K562 (cell line): Measurements from ENCODE around the gene CTSZ. TPM values are rescaled to one million over a fixed set of nuclear protein-coding genes. Genes with fewer than 3 reads are reported as not detected.
A peak's percentile ranks its signal among the peaks of the same experiment; 100 is the strongest.

Experiments used
- ARID1B ChIP-seq: fragments of 450-650 bp; IDR thresholded peaks from 2 replicates; pipeline ENCODE4 v1.6.1; 2016; ENCODE audit warnings: antibody characterized with exemption, mild to moderate bottlenecking, inconsistent platforms
- BACH1 ChIP-seq: fragments of 200-800 bp; sonication (Bioruptor generic); IDR thresholded peaks from 2 replicates; pipeline ENCODE4 v1.6.1; 2016; ENCODE audit warnings: missing genetic modification characterization, missing compliant biosample characterization
- CREB1 ChIP-seq, 2 experiments: sonication (generic) in 1 of 2; formaldehyde crosslinking in 1 of 2; IDR thresholded peaks; 2 replicates each; pipeline versions ENCODE4 v1.6.1 to v1.8.0; 2012 to 2022; ENCODE audit warnings: inconsistent platforms in 1 of 2, mild to moderate bottlenecking in 1 of 2, missing genetic modification reagents in 1 of 2, moderate library complexity in 1 of 2
- CXXC5 ChIP-seq: fragments of 250-450 bp; sonication (Bioruptor Pico); IDR thresholded peaks from 2 replicates; pipeline ENCODE4 v1.8.0; 2022; ENCODE audit warnings: inconsistent platforms, mild to moderate bottlenecking, moderate library complexity
- EP400 ChIP-seq: fragments of 450-650 bp; IDR thresholded peaks from 2 replicates; pipeline ENCODE4 v1.6.1; 2017; ENCODE audit warnings: antibody characterized with exemption, mild to moderate bottlenecking, moderate library complexity
- ETV5 ChIP-seq: sonication (generic); formaldehyde crosslinking; IDR thresholded peaks from 2 replicates; pipeline ENCODE4 v1.4.0; 2020; ENCODE audit warnings: low read depth, mild to moderate bottlenecking, missing genetic modification reagents
- GABPB1 ChIP-seq: sonication (generic); formaldehyde crosslinking; IDR thresholded peaks from 2 replicates; pipeline ENCODE4 v1.8.0; 2022; ENCODE audit warnings: mild to moderate bottlenecking, missing genetic modification reagents
- GABPB2 ChIP-seq: fragments of 250-450 bp; sonication (Bioruptor Pico); conservative IDR thresholded peaks from 2 replicates; pipeline ENCODE4 v1.5.1; 2021; ENCODE audit warnings: mild to moderate bottlenecking
- HMGN3 ChIP-seq: IDR thresholded peaks from 2 replicates; pipeline ENCODE4 v1.6.1; 2011; ENCODE audit warnings: borderline replicate concordance, low read depth, mild to moderate bottlenecking, mixed read lengths, low read length; ENCODE audit not compliant: insufficient read length; ENCODE audit errors: extremely low read depth
- KAT8 ChIP-seq: fragments of 450-650 bp; IDR thresholded peaks from 2 replicates; pipeline ENCODE4 v1.6.1; 2016; ENCODE audit warnings: low read depth, mild to moderate bottlenecking
- MAZ ChIP-seq, 2 experiments: fragments of 450-650 bp in 1 of 2; sonication (generic) in 1 of 2; formaldehyde crosslinking; IDR thresholded peaks in 1 of 2; conservative IDR thresholded peaks in 1 of 2; 2 replicates each; pipeline versions ENCODE4 v1.4.0 to v1.5.0; 2020; ENCODE audit warnings: mild to moderate bottlenecking in 1 of 2, missing genetic modification reagents in 1 of 2
- MBD1 ChIP-seq: fragments of 250-450 bp; sonication (Bioruptor Pico); IDR thresholded peaks from 2 replicates; pipeline ENCODE4 v1.8.0; 2022; ENCODE audit warnings: inconsistent platforms
- MCM3 ChIP-seq: fragments of 450-650 bp; IDR thresholded peaks from 2 replicates; pipeline ENCODE4 v1.6.1; 2016
- MIER1 ChIP-seq: fragments of 450-650 bp; IDR thresholded peaks from 2 replicates; pipeline ENCODE4 v1.6.1; 2016; ENCODE audit warnings: antibody characterized with exemption, mild to moderate bottlenecking, low read depth
- PBX2 ChIP-seq, 2 experiments: IDR thresholded peaks in 1 of 2; conservative IDR thresholded peaks in 1 of 2; 2 replicates each; pipeline ENCODE4 v1.6.1; 2016; ENCODE audit warnings: low read depth in 2 of 2, mild to moderate bottlenecking in 1 of 2, missing compliant biosample characterization in 1 of 2, missing genetic modification characterization in 1 of 2, moderate library complexity in 1 of 2
- POLR2G ChIP-seq: fragments of 200-400 bp; formaldehyde crosslinking; IDR thresholded peaks from 2 replicates; pipeline ENCODE4 v1.6.1; 2017; ENCODE audit warnings: low read depth, mild to moderate bottlenecking, antibody characterized with exemption, low read length, moderate library complexity
- PRDM10 ChIP-seq: fragments of 450-650 bp; IDR thresholded peaks from 2 replicates; pipeline ENCODE4 v1.6.1; 2018; ENCODE audit not compliant: partially characterized antibody
- SP2 ChIP-seq: IDR thresholded peaks from 2 replicates; pipeline ENCODE4 v1.6.1; 2011; ENCODE audit warnings: mild to moderate bottlenecking, low read depth, low read length, moderate library complexity; ENCODE audit not compliant: poor library complexity, severe bottlenecking; ENCODE audit errors: extremely low read depth
- ZNF212 ChIP-seq: fragments of 450-650 bp; formaldehyde crosslinking; IDR thresholded peaks from 2 replicates; pipeline ENCODE4 v1.4.0; 2020; ENCODE audit warnings: mild to moderate bottlenecking
- ZNF57 ChIP-seq: fragments of 450-650 bp; formaldehyde crosslinking; IDR thresholded peaks from 2 replicates; pipeline ENCODE4 v1.4.0; 2020; ENCODE audit warnings: mild to moderate bottlenecking, moderate library complexity
- ZNF785 ChIP-seq: fragments of 250-450 bp; sonication (Bioruptor Pico); IDR thresholded peaks from 2 replicates; pipeline ENCODE4 v1.4.0; 2020; ENCODE audit warnings: mild to moderate bottlenecking
- polyA plus RNA-seq, 8 experiments: library from polyadenylated mRNA; depleted of rRNA in 4 of 8; stranded (reverse) in 5 of 8; unstranded in 3 of 8; fragments of >200 nt; fragmentation: Nextera tagmentation in 2 of 8; fragmentation: Illumina TruSeq in 1 of 8; extraction: Ambion mirVana in 2 of 8; extraction: Trizol in 1 of 8; gene quantifications; 2 replicates each; pipeline versions ENCODE4 v1.2.1 to v1.2.3, GENCODE V29; 2011 to 2014; ENCODE audit warnings: inconsistent platforms in 1 of 8, missing spikeins in 1 of 8
- total RNA-seq, 7 experiments: library from RNA; depleted of rRNA in 6 of 7; stranded (reverse); fragments of >200 nt in 6 of 7; fragmentation: Illumina TruSeq in 2 of 7; extraction: Trizol in 2 of 7; gene quantifications; 2 replicates each; pipeline versions ENCODE4 v1.2.1 to v1.2.3, GENCODE V29; 2011 to 2021; ENCODE audit warnings: low replicate concordance in 1 of 7

Gene CTSZ
- total and polyA plus RNA-seq, 9 of the 15 experiments (the other 6 are each of a cell fraction or from before 2014, with no cell fraction given): 1.6 to 143 (median 82.8) TPM

- TF ChIP-seq MAZ (CRISPR knock-in tag; conservative IDR thresholded peaks at IDR 0.05 in 1 of 2, IDR thresholded peaks at IDR 0.05 in 1 of 2): peak in 1 of 2 experiments; percentile 34; a peak in 2 of 4 replicates
- TF ChIP-seq GABPB2 (CRISPR knock-in tag): no peak
- TF ChIP-seq POLR2G: peak; percentile 38; the same call in 1 of the 2 replicates
- no peak for TF ChIP-seq ETV5 (CRISPR knock-in tag)
- TF ChIP-seq MCM3: no peak
- no peak for TF ChIP-seq ZNF57 (CRISPR knock-in tag)
- TF ChIP-seq MBD1 (CRISPR knock-in tag): no peak
- no peak for TF ChIP-seq MIER1
- no peak for TF ChIP-seq KAT8
- no peak for TF ChIP-seq ZNF785 (CRISPR knock-in tag)
- TF ChIP-seq PBX2 (CRISPR knock-in tag; IDR thresholded peaks at IDR 0.05; ENCODE audit: low read depth): no peak
- no peak for TF ChIP-seq PBX2 (tag; conservative IDR thresholded peaks at IDR 0.05; ENCODE audit: low read depth)
- peak; percentile 4 for TF ChIP-seq PRDM10
- no peak for TF ChIP-seq EP400
- TF ChIP-seq BACH1 (tag): no peak
- no peak for TF ChIP-seq CREB1 (IDR thresholded peaks at IDR 0.05)
- no peak for TF ChIP-seq CREB1 (CRISPR knock-in tag; IDR thresholded peaks at IDR 0.05)
- TF ChIP-seq ZNF212: no peak
- 0 out of 2 replicates have a peak, but pooled peaks have one; percentile 10 for TF ChIP-seq ARID1B
- TF ChIP-seq GABPB1: no peak
- TF ChIP-seq HMGN3: no peak
- TF ChIP-seq SP2: no peak
- TF ChIP-seq CXXC5 (CRISPR knock-in tag): no peak
Observed at GRCh38 chr20:59019217-59019616, 12.2 kb upstream of the CTSZ start, which contains the start of gene TUBB1 (continued).
